Measurements from ENCODE around the gene ATP11B.

DNA sequence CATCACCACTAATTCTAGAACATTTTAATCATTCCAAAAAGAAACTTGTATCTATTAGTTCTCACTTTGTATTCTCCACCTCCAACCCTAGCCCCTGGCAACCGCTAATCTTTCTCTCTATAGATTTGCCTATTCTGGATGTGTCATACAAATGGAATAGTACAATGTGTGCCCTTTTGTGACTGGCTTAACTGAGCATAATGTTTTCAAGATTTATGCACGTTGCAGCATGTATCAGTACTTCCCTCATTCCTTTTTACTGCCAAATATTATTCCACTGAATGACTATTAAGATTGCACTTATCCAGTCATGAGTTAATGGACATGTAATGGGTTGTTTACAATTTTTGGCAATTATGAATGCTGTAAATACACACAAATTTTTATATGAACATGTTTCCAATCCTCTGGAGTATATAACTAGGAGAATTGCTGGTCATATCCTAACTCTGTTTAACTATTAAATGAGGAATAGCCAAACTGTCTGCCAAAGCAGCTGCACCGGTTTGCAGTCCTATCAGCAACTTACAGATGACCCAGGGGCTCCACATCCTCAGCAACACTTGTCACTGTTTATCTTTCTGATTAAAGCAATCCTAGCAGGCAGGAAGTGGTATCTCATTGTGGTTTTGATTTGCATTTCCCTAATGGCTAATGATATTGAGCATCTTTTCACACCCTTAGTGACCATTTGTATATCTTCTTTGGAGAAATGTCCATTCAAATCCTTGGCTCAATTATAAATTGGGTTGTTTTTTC is 144.2 kb downstream of the ATP11B start:
- no peak for TF ChIP-seq ARNTL (CRISPR knock-in tag; IDR thresholded peaks at IDR 0.05; ENCODE audit: borderline replicate concordance, low read depth)
- TF ChIP-seq, protein P1, sequence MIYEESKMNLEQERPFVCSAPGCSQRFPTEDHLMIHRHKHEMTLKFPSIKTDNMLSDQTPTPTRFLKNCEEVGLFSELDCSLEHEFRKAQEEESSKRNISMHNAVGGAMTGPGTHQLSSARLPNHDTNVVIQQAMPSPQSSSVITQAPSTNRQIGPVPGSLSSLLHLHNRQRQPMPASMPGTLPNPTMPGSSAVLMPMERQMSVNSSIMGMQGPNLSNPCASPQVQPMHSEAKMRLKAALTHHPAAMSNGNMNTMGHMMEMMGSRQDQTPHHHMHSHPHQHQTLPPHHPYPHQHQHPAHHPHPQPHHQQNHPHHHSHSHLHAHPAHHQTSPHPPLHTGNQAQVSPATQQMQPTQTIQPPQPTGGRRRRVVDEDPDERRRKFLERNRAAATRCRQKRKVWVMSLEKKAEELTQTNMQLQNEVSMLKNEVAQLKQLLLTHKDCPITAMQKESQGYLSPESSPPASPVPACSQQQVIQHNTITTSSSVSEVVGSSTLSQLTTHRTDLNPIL (CRISPR knock-in tag; IDR thresholded peaks at IDR 0.05; ENCODE audit: low read depth) = no peak
- TF ChIP-seq POU6F1 (CRISPR knock-in tag; IDR thresholded peaks at IDR 0.05; ENCODE audit: borderline replicate concordance, low read depth) = no peak
- no peak for TF ChIP-seq ZFP3 (CRISPR knock-in tag; IDR thresholded peaks at IDR 0.05)
- no peak for TF ChIP-seq PATZ1 (CRISPR knock-in tag; IDR thresholded peaks at IDR 0.05; ENCODE audit: borderline replicate concordance)
- no peak for TF ChIP-seq ISL1 (CRISPR knock-in tag; IDR thresholded peaks at IDR 0.05)
- no peak for TF ChIP-seq ESRRG (CRISPR knock-in tag; IDR thresholded peaks at IDR 0.05)
- TF ChIP-seq ZNF565 (CRISPR knock-in tag; conservative IDR thresholded peaks at IDR 0.05; ENCODE audit: low read depth) = no peak
- TF ChIP-seq RARB (CRISPR knock-in tag; IDR thresholded peaks at IDR 0.05) = no peak
